GM18873 (cell line): ENCODE results near the gene ADRA1B.

ENCODE experiments used
- ATAC-seq: cut with Tn5 transposase; IDR thresholded peaks from one replicate; pipeline ENCODE4 v1.9.1; 2021; ENCODE audit warnings: mild to moderate bottlenecking, moderate library complexity, moderate number of reproducible peaks; ENCODE audit not compliant: unreplicated experiment, low FRiP score

Gene ADRA1B

GRCh38 chr5:159915904-159916840 is at the start of gene ADRA1B:
TSS of gene ADRA1B (plus strand) at chr5:159916482. CDS start at chr5:159916906, 424 bp downstream.
- ATAC-seq: no peak

GRCh38 chr5:159873680-159874079 is 42.6 kb upstream of the ADRA1B start:
- ATAC-seq: no peak

GRCh38 chr5:159874263-159874662 is 42.0 kb upstream of the ADRA1B start:
- no peak for ATAC-seq

DNA sequence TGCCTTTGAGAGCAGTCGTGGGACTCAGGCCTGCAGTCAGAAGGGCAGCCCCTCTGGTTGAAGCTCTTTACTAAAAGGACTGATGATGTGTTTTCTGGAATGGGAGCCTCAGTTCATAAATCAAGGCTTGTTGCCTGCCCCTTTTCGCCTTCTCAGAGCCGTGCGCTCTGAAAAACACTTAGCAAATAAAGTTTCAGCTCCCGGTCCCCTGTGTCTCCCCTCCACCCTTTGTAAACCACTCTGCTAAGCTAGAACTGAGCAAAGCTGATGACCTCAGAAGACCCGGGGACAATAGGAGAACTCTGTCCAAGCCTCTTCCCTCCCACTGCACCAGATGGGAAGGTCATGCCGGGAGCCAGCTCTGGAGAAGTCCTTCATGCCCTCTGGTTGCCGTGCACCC is 39.3 kb upstream of the ADRA1B start:
- ATAC-seq: no peak

GRCh38 chr5:159877894-159878448 is 38.3 kb upstream of the ADRA1B start:
- ATAC-seq: no peak

- no peak for ATAC-seq
Observed at GRCh38 chr5:159878988-159879471, 37.3 kb upstream of the ADRA1B start.

- ATAC-seq: no peak
Observed at GRCh38 chr5:159880676-159881075, 35.6 kb upstream of the ADRA1B start.

- ATAC-seq: no peak
Observed at GRCh38 chr5:159881967-159882366, 34.3 kb upstream of the ADRA1B start.

- ATAC-seq: no peak
Observed at GRCh38 chr5:159883522-159883950, 32.7 kb upstream of the ADRA1B start.

- ATAC-seq: no peak
Observed at GRCh38 chr5:159884917-159885620, 31.2 kb upstream of the ADRA1B start.

DNA sequence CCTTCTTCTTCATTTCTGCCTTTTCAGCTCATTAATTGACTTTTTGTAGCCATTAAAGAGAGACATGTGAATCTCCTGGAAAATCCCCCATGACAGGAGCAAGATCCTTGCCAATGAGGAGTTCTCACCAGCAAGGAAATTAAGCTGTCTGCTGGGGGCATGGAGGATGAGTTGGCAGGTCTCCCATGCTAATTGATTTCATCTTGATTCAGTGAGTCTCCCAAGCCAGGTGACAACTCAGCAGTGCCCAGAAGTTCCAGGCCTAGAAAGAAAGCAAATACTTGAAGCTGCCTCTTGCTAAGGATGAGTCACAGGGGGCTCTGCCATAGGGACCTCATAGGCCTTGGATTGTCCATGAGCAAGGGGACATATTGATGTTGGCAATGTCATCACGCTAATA is 30.0 kb upstream of the ADRA1B start:
- no peak for ATAC-seq

DNA sequence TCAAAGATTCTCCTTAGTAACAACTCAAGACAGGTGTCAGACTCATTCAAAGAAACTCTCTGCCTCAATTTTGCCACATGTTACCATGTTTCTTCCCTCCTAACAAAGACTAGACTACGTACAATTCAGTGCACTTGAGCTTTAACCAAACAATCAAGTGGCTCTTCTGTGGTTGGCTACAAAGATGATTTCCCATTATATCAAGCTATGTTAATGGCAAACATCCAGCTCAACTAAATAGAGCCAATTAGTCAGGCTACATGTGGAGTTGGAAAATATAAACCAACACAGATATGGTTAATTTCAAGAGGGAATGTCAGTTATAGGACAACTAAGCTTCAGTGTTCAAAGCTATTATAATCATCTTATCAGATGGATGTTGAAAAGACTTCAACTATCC is 29.2 kb upstream of the ADRA1B start:
- ATAC-seq: no peak

GRCh38 chr5:159888860-159889259 is 27.4 kb upstream of the ADRA1B start:
- ATAC-seq: no peak

GRCh38 chr5:159890141-159890540 is 26.1 kb upstream of the ADRA1B start:
- no peak for ATAC-seq

GRCh38 chr5:159891371-159891770 is 24.9 kb upstream of the ADRA1B start:
- ATAC-seq: no peak

DNA sequence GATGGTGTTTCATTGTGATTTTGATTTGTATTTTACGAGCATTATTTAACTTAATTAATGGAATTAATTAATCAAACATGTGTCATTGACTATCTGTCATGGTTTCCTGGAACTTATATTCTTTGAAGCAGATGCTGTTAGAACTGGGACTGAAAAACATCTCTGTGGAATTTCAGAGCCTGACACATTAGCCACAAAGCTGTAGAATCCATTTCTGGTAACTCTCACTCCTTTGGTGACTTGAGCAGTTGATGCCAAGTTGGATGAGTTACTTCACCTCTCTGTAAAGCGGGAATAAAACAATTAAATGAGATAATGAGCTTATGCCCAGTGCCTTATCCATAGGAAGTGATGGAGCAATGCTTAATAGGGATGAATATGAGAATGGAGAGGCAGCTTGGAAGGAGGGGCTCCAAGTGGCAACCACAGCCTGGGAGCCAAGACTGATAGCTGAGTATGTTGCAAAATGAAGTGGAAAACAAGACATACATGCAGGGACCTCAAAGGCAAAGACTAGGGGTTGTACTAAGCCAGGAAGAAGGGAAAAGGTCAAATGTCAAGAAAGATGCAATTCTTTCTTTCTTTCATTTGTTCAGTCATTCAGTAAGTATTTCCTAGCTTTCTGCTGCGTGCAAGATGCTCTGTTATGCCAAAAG is 23.1 kb upstream of the ADRA1B start:
- no peak for ATAC-seq

DNA sequence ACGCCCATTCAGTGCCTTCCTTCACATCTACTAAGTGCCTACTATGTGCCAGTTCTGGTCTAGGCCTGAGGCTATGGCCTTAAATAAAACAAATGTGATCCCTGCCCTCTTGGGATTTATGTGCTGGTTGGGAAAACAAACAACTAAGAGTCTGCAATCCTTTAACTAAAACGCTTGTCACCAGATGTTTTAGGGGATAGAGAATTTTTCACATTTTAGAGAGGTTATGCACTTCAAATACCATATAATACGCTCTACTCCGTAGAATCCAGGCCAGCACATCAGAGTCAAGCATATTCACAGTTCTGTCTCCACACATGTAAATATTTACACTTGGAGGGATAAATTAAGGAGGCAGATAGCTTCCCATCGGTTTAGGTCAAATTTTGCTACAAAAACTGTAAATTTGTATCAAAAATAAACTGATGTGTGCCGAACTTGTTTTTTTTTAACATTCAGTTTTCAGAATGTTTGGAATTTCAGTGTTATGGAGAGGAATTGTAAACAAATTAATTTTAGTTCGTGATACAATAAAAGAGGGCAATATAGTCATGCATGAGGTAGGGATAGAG is 22.0 kb upstream of the ADRA1B start:
- ATAC-seq: no peak

- ATAC-seq: no peak
Observed at GRCh38 chr5:159897786-159898393, 18.4 kb upstream of the ADRA1B start.

DNA sequence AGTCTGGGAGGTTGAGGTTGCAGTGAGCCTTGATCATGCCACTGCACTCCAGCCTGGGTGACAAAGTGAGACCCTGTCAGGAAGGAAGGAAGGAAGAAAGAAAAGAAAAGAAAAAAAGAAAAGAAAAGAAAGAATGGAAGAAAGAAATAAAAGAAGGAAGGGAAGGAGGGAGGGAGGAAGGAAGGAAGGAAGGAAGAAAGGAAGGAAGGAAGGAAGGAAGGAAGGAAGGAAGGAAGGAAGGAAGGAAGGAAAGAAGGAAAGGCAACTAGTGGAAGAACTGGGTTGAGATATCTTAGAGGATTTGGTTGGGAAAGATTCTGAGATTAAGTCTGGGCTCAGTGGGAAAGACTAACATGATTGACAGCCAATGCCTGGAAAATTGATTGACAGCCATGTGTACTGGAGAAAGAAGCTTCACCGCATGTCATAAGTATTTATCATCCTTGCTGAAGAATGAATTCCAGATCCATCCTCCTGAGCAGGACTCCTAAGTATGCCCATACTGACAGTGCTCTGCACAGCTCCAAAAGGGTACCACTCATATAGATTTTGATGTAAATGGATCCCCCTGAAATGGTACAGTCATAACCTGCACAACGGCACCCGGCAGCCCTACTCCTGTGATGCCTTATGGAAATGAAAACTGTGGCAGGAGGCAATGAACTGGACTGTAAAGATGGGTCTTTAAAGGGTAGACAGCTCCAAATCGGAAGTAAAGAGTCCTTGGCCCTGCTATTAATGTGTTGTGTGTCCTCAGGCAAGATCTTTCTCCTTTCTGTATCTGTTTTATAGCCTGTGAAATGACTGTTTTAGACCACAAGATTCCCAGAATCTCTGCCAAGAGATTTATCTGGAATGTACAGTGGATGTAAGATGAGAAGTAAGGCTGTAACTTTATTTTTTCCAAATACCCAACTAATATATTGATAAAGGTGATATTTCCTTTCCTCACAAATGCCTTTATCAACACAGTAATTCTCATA is 16.9 kb upstream of the ADRA1B start:
- ATAC-seq: no peak
